SK-N-MC (cell line): ENCODE data around the gene ANKS1B.
"Not testable (repeated sequence)": the region's sequence is repeated elsewhere in the genome, so short reads cannot be mapped to it uniquely, and the experiment has no call there.

Source experiments
- EZH2 ChIP-seq: fragments of 200-600 bp; sonication (generic); IDR thresholded peaks from one replicate; pipeline ENCODE4 v1.6.1; 2017; ENCODE audit warnings: antibody characterized with exemption
- FOXP2 ChIP-seq: optimal IDR thresholded peaks from 2 replicates; pipeline ENCODE3; 2011; ENCODE audit warnings: mild to moderate bottlenecking, moderate library complexity; ENCODE audit not compliant: insufficient read depth; ENCODE audit errors: extremely low read length, control extremely low read depth
- POLR2AphosphoS5 ChIP-seq: IDR thresholded peaks from 2 replicates; pipeline ENCODE4 v1.6.1; 2012; ENCODE audit warnings: mild to moderate bottlenecking, low read depth, low read length, borderline replicate concordance

DNA sequence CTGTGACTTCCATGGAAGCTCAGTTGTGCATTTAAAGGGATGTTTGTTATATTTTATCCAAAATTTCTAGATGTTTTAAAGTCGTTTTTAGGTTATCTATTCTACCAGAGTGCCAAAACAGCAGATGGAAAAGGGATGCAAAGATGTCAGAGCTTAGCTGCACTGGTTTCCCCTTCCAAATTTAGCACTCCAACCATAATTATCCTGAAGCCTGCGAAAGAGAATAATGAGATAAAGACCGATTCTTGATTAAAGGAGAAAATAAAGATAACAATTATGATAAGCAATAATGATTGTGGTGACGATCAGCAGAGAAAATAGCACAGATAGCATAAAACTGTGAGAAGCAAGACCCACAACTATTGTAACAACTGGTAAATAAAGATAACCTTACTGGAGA is 186.8 kb downstream of the ANKS1B start:
- TF ChIP-seq EZH2, POLR2AphosphoS5, FOXP2: not testable (repeated sequence)
